Lung (tissue), 14 donors: ENCODE measurements around the gene SRGAP2C. TPM values are rescaled to one million over a fixed set of nuclear protein-coding genes. Genes with fewer than 3 reads are reported as not detected.
A peak's percentile ranks its signal among the peaks of the same experiment; 100 is the strongest.
"Not testable (repeated sequence)": the region's sequence is repeated elsewhere in the genome, so short reads cannot be mapped to it uniquely, and the experiment has no call there.

ENCODE experiments used
- ATAC-seq: fragments of 200-7000 bp; cut with Tn5 transposase; one replicate; pipeline ENCODE4 v1.9.1; 2020; ENCODE audit warnings: moderate number of reproducible peaks; ENCODE audit not compliant: insufficient read depth, low FRiP score
- DNase-seq, 3 donors: peaks; one replicate each; pipeline ENCODE4 v3.0.0-alpha.2; 2013 to 2017
- H3K27ac ChIP-seq, 2 donors: one replicate each; pipeline ENCODE4 v1.5.1; 2013; ENCODE audit warnings: mild to moderate bottlenecking in 2 of 2, moderate library complexity in 2 of 2, control low read depth in 1 of 2, inconsistent platforms in 1 of 2, low read depth in 1 of 2, low read length in 1 of 2
- H3K27me3 ChIP-seq, 3 donors: one replicate each; pipeline ENCODE4 v1.5.1; 2013; ENCODE audit warnings: low read length in 2 of 3; ENCODE audit not compliant: control insufficient read depth in 3 of 3, insufficient read depth in 3 of 3
- H3K36me3 ChIP-seq, 4 donors: one replicate each; pipeline ENCODE4 v1.5.1; 2013; ENCODE audit warnings: low read length in 4 of 4, mild to moderate bottlenecking in 1 of 4, moderate library complexity in 1 of 4; ENCODE audit not compliant: control insufficient read depth in 4 of 4, insufficient read depth in 4 of 4
- H3K4me1 ChIP-seq, 5 donors: one replicate each; pipeline ENCODE4 v1.5.1; 2013; ENCODE audit warnings: low read length in 5 of 5, mild to moderate bottlenecking in 2 of 5, moderate library complexity in 1 of 5; ENCODE audit not compliant: control insufficient read depth in 5 of 5, insufficient read depth in 5 of 5
- H3K4me3 ChIP-seq: one replicate; pipeline ENCODE4 v1.5.1; 2013; ENCODE audit warnings: mild to moderate bottlenecking, control low read depth, moderate library complexity
- H3K9ac ChIP-seq, 2 donors: one replicate each; pipeline ENCODE4 v1.5.1; 2013; ENCODE audit warnings: low read length in 2 of 2, control low read depth in 1 of 2; ENCODE audit not compliant: insufficient read depth in 1 of 2
- H3K9me3 ChIP-seq, 4 donors: one replicate each; pipeline ENCODE4 v1.5.1; 2013; ENCODE audit warnings: low read length in 3 of 4, mild to moderate bottlenecking in 1 of 4, moderate library complexity in 1 of 4; ENCODE audit not compliant: control insufficient read depth in 4 of 4, insufficient read depth in 3 of 4
- WGBS, 2 donors: extraction: QIAGEN DNeasy Blood & Tissue Kit; methylation state at CpG; one replicate each; pipeline ENCODE4 v1.1.7; 2013; 5-methylcytosine and 5-hydroxymethylcytosine counted together
- long read RNA-seq, 5 donors: transcript quantifications; one replicate each; lab custom pipeline, GENCODE V29; 2026
- polyA plus RNA-seq, 2 donors: library from polyadenylated mRNA; stranded (reverse); fragments of 200-250 nt; gene quantifications; one replicate each; pipeline ENCODE4 v1.2.1, GENCODE V29; 2013
- total RNA-seq, 2 donors: library from RNA; depleted of rRNA in 1 of 2; stranded (reverse); fragments of >200 nt in 1 of 2; gene quantifications; one replicate each; pipeline ENCODE4 v1.2.1, GENCODE V29; 2014 to 2021
- donor health status: Bipolar disorder and iron deficiency.
- donor health status: healthy.
- donor health status: DM: yes; HTN: yes; CAD: no.

SRGAP2C gene
- total RNA-seq (10 to 100 TPM; 18.7 to 34.6 TPM), polyA plus RNA-seq (1 to 10 TPM; 3.9 to 7.1 TPM)
- long read RNA-seq, donor 1, full-length matches to known transcripts: 3 of 3 reads
- long read RNA-seq, donor 1, partial matches to known transcripts: 0 of 3 reads
- long read RNA-seq, donor 1, other reads (novel, unspliced or antisense): 0 of 3 reads
- long read RNA-seq, donor 2: 0 reads
- long read RNA-seq, donor 3: 0 reads
- long read RNA-seq, donor 4, full-length matches to known transcripts: 1 of 1 reads
- long read RNA-seq, donor 4, partial matches to known transcripts: 0 of 1 reads
- long read RNA-seq, donor 4, other reads (novel, unspliced or antisense): 0 of 1 reads
- long read RNA-seq, donor 5, full-length matches to known transcripts: 1 of 1 reads
- long read RNA-seq, donor 5, partial matches to known transcripts: 0 of 1 reads
- long read RNA-seq, donor 5, other reads (novel, unspliced or antisense): 0 of 1 reads

DNA sequence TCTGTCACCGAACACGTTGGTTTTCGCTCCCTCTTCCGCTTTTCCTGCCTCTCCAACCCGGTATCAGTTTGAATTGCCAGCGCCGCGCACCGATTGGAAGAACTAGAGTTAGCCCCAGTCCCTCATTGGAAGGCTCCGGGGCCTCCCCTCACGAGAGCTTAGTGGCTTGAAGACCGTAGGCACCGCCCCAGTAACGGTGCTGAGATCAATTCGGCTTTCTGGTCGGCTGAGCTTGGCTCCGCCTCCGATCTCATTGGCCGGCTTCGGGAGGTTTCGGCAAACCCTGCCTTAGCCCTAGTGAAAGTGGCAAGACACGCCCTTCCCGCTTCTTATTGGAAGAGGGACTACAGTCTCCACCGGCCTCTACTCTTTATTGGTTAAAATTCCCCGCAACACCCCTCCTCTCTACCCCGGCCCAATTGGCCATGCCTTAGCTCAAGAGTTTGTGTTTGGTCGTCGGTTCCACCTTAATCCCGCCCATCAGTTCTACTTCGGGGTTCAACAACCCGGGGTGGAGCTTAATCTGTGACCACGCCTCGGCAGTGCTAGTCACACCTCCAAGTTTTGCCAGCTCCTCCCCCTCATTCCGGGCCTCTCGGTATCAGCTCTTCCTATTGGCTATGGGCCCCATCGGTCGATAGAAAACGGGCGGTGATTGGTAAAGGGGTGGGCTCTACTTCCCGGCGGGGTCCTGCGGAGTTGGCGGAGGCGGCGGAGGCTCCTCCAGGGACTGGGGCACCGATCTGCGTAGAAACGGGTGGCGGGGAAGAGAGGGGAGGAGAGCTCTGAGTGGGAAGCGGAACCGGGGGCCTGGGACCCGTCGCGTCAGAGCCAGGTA is at the start of gene SRGAP2C, which contains the start of gene FAM72B:
TSS of gene SRGAP2C (plus strand) at position 686 of the 838 bp plus-strand sequence. CDS start 2,472 bp downstream, outside the sequence.
TSS of gene FAM72B (minus strand) at position 51 of the 838 bp plus-strand sequence. CDS start 851 bp downstream, outside the sequence.
- H3K9me3 ChIP-seq, H3K36me3 ChIP-seq, H3K9ac ChIP-seq, H3K4me3 ChIP-seq, H3K27me3 ChIP-seq, H3K4me1 ChIP-seq: not testable (repeated sequence)
- peak; percentile 91 for ATAC-seq
- peak within 1 kb of the TSS in 1 of 2 donors; percentile 68 for H3K27ac ChIP-seq
- peak; percentile 96 to 98 (median 98) for DNase-seq
- WGBS, 2 donors: 0 to 1% methylated on average over 31 to 35 of the region's 54 CpGs

DNA sequence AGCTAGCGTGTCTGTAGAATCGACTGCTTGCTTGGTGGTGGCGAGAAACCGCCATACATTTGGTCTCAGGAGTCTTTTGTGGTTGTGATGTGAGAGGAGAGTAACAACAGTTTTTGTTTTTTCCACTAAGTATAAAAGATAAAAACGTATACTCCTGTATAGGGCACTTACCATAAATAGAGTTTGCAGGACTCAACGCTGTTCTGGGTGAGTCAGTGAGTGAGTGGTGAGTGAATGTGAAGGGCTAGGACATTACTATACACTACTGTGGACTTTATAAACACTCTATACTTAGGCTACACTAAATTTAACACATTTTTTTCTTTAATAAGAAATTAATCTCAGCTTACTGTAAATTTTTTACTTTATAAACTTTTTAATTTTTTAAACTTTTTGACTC is 44.4 kb upstream of the SRGAP2C start:
- not testable (repeated sequence) for H3K27ac ChIP-seq, DNase-seq, H3K4me1 ChIP-seq, H3K9ac ChIP-seq, ATAC-seq, H3K36me3 ChIP-seq, H3K9me3 ChIP-seq, H3K4me3 ChIP-seq, H3K27me3 ChIP-seq
- no CpG with 5 or more reads among the region's 6 CpGs for WGBS, 2 donors

DNA sequence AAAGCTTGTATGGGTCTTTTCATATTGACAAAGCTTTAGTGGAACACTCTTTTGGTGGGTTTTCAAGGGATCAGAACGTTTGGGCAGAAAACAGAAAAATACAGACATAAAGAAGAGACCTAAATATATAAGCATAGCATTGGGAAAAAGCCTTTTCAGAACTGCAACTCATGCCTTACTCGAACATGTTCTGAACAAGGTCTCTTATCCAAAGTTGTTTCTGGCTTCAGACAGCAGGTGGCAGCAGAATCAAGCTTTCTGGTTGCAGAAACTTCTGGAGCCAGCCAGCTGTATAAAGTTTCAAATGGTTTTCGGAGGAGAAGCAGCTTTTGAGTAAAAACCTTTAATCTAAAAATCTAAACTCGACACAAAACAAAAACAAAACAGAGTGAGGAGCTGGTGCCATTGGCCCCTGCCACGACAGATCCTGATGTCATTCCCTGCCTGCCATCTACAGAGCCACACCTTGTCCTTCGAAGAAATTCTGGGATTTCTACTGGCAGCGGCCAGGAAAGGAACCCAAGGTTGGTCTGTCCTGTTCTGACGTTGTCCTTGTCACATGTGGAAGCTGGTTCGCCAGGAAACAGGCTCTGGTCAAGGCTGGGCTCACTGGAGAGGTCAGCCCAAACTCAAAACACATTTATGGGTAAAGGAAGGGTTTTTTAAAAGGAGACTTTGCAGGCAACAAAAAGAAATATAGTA is 36.1 kb upstream of the SRGAP2C start:
- not testable (repeated sequence) for H3K4me1 ChIP-seq, H3K36me3 ChIP-seq, H3K27me3 ChIP-seq, H3K9me3 ChIP-seq, ATAC-seq, DNase-seq, H3K4me3 ChIP-seq, H3K9ac ChIP-seq, H3K27ac ChIP-seq
- WGBS, 2 donors: 0% methylated on average over 1 to 2 of the region's 9 CpGs

DNA sequence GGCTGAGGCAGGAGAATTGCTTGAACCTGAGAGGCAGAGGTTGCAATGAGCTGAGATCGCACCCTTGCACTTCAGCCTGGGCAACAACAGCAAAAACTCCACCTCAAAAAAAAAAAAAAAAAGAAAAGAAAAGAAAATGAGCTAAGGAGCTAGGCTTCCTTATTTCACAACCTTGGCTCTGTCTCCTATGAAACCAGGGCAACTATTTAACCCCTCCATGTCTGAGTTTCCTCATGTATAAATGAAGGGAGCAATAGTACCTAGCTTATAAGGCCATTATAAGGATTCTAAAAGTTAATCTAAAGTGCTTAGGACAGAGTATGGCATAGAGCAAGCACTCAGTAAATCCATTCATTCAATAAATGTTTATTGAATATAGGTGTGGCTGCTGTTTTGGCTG is 33.5 kb upstream of the SRGAP2C start:
- peak; percentile 19 for ATAC-seq

DNA sequence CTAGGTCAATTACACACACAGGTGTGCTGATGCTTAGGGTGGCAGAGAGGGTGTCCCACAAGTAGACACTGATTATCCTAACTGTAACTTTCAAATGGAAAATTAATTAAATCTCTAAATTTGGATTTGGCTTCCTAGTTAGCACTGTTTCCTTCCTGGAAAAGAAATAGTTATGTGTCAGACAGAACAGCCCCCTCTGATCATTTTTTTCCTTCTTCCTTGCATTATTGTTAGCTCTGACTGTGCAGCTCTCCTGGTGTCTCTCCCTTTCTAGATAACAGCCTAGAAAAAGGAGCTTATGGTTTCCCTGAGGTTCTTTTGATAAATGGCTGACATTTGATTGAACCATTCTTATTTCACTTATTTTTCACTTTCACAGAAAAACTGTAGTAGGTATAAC is 32.0 kb upstream of the SRGAP2C start:
- ATAC-seq, H3K4me1 ChIP-seq: not testable (repeated sequence)

More for the DNA sequence above, 33.5 kb upstream of the SRGAP2C start:
- H3K36me3 ChIP-seq, H3K27me3 ChIP-seq, H3K9ac ChIP-seq, H3K4me3 ChIP-seq, H3K9me3 ChIP-seq, DNase-seq, H3K4me1 ChIP-seq, H3K27ac ChIP-seq: not testable (repeated sequence)
- 56 to 75% methylated on average over 1 of the region's 1 CpG for WGBS, 2 donors

DNA sequence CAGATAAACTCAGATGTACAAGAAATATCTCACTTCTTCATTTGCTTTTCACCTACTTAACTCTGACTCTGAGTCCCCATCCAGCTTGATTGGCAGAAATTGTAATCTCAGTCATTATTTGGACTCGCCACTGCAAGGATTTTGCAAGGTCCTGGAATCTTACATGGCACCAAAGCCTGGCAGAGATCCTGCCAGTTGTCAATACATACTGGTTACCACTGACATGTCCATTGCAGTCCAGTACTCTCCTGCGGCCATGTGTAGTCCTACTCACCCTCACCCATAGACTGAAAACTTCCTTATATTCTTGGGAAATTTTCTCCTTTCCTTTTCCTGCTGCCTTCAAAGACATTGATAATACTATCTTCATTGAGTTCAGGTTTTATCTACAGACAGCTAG is 30.0 kb upstream of the SRGAP2C start:
- not testable (repeated sequence) for H3K4me1 ChIP-seq, H3K9me3 ChIP-seq, H3K36me3 ChIP-seq, DNase-seq, ATAC-seq, H3K27me3 ChIP-seq, H3K9ac ChIP-seq, H3K4me3 ChIP-seq, H3K27ac ChIP-seq
- WGBS, 2 donors: 87 to 89% methylated on average over 1 of the region's 2 CpGs

More for the DNA sequence above, 32.0 kb upstream of the SRGAP2C start:
- H3K27ac ChIP-seq, H3K36me3 ChIP-seq, DNase-seq, H3K9ac ChIP-seq, H3K4me3 ChIP-seq, H3K27me3 ChIP-seq, H3K9me3 ChIP-seq: not testable (repeated sequence)

DNA sequence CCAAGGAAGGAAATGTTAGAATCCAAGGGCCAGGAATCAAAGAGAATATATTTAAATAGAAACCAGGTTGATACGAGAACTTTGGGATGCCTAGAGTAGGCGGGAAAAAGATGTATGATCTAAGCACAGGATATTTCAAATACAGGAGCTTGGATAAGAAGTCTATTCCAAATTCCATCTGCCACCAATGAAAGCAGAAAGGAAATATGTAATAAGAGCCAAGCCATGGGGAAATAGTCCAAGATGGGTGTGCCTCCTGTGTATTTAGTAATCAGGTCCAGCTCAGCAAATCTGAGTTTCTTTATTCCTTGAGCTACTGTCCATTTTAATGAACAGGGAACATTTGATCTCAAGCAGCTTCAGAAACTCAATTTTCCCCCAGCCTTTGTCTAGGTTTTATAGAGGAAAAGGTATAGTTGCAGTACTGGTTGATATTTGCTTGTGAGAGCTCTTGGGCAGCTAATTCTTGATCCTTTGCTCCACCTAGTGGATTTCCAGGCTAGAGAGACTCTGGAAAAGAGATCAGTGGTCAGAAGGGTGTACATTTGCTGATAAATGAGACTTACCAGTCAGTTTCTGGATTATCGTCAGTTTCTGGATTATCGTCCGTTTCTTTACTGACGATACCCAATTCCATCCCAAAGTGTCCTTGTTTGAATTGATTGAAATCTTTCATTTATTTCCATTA is 29.0 kb upstream of the SRGAP2C start:
- not testable (repeated sequence) for H3K9ac ChIP-seq, H3K4me3 ChIP-seq, ATAC-seq, H3K4me1 ChIP-seq, H3K9me3 ChIP-seq, H3K27ac ChIP-seq, H3K27me3 ChIP-seq, H3K36me3 ChIP-seq
- 81 to 86% methylated on average over 6 of the region's 6 CpGs for WGBS, 2 donors
- peak in 2 of 3 donors; percentile 7 to 17 for DNase-seq
